HUES6 (cell line): Measurements from ENCODE around the gene TBX1.

ENCODE experiments used
- H3K27ac ChIP-seq: 2 replicates; pipeline ENCODE4 v1.7.0; 2013; ENCODE audit warnings: low read depth, mild to moderate bottlenecking, low read length, inconsistent platforms
- H3K27me3 ChIP-seq: 2 replicates; pipeline ENCODE4 v1.6.1; 2013; ENCODE audit warnings: low read length; ENCODE audit not compliant: control insufficient read depth, insufficient read depth
- H3K36me3 ChIP-seq: 2 replicates; pipeline ENCODE4 v1.6.1; 2013; ENCODE audit warnings: low read length; ENCODE audit not compliant: control insufficient read depth, insufficient read depth
- H3K4me1 ChIP-seq: 2 replicates; pipeline ENCODE4 v1.6.1; 2013; ENCODE audit warnings: low read length; ENCODE audit not compliant: control insufficient read depth, insufficient read depth
- H3K4me3 ChIP-seq: 2 replicates; pipeline ENCODE4 v1.5.1; 2013; ENCODE audit warnings: low read depth, low read length
- H3K9ac ChIP-seq: one replicate; pipeline ENCODE4 v1.6.1; 2013; ENCODE audit warnings: mild to moderate bottlenecking, low read length
- H3K9me3 ChIP-seq: 2 replicates; pipeline ENCODE4 v1.6.1; 2013; ENCODE audit warnings: low read depth, low read length; ENCODE audit not compliant: control insufficient read depth, insufficient read depth

TBX1 gene

DNA sequence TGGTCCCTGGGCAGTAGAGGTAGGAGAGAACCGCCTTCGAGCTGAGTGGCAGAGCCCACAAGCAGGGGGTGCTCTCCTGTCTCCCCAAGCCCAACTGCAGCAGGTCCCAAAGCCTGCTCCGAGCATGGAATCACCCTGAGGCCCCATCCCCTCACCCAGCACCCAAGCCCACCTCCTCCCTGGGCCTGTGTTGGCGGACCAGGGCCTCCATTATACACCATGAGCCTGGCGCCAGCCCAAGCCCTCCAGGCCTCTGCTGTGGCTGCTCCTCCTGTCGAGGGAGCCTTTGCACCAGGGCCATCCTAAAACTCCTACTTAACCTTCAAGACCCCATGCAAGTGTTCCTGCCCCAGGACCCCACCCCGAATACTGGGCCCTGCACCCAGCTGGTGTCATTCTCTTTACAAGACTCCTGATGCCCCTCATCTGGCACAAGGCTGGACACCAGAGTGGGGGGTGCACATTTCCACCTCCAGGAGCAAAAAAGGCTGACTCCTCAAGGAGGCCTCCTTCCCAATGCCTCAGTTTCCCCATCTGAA is 20.6 kb upstream of the TBX1 start:
- no peak overlapping the region for H3K9ac ChIP-seq
- no peak overlapping the region for H3K4me3 ChIP-seq
- no peaks in the 10 kb centered on the region for H3K36me3 ChIP-seq
- no peaks in the 10 kb centered on the region for H3K9me3 ChIP-seq
- H3K27ac ChIP-seq: no peak overlapping the region
- peaks cover 5% of the 10 kb centered on the region; the same call in 1 of the 2 replicates for H3K27me3 ChIP-seq
- H3K4me1 ChIP-seq: peaks cover 6% of the 10 kb centered on the region; the same call in 1 of the 2 replicates

DNA sequence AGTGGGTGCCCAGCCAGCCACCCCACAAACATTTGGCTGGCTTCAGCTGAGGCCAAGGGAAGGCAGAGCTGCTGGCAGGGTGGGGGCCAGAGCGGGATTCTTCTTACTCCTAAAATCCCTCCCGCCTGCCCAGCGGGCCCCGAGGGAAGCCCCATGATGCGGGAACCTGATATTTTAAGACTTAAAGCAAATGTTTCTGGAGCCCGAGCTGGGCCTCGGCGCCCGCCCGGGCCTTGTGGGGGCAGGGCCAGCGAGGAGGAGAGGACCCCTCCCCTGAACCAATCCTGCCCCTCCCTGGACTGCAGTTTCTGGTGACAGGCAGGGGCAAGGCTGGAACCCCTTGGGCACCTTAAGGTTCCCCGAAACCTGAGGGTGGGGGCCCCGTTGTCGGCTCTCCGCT is 20.0 kb upstream of the TBX1 start:
- no peaks in the 10 kb centered on the region for H3K9me3 ChIP-seq
- no peak overlapping the region for H3K9ac ChIP-seq
- H3K4me3 ChIP-seq: no peak overlapping the region
- no peaks in the 10 kb centered on the region for H3K36me3 ChIP-seq
- no peak overlapping the region for H3K27ac ChIP-seq
- peaks cover 12% of the 10 kb centered on the region; the same call in 1 of the 2 replicates for H3K4me1 ChIP-seq
- H3K27me3 ChIP-seq: no peaks in the 10 kb centered on the region

DNA sequence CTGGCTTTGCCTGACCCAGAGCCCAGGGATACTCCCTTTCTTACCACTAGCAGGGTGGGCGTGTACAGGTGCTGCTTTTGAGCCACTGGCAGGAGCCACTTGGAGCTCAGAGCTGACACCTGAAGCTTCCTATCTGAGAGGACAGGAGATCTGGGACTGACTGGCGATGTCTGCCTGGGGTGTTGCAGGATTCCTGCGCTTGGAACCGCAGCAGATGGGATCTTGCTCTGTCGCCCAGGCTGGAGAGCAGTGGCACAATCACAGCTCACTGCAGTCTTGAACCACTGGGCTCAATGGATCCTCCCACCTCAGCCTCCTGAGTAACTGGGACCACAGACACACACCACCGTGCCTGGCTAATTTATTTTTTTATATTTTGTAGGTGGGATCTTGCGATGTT is 19.5 kb upstream of the TBX1 start:
- Histone ChIP-seq H3K9ac (no peak overlapping the region), H3K4me3 (no peak overlapping the region), H3K27me3 (no peaks in the 10 kb centered on the region), H3K9me3 (no peaks in the 10 kb centered on the region), H3K27ac (no peak overlapping the region), H3K36me3 (no peaks in the 10 kb centered on the region), H3K4me1 (peaks cover 16% of the 10 kb centered on the region; the same call in 1 of the 2 replicates)

DNA sequence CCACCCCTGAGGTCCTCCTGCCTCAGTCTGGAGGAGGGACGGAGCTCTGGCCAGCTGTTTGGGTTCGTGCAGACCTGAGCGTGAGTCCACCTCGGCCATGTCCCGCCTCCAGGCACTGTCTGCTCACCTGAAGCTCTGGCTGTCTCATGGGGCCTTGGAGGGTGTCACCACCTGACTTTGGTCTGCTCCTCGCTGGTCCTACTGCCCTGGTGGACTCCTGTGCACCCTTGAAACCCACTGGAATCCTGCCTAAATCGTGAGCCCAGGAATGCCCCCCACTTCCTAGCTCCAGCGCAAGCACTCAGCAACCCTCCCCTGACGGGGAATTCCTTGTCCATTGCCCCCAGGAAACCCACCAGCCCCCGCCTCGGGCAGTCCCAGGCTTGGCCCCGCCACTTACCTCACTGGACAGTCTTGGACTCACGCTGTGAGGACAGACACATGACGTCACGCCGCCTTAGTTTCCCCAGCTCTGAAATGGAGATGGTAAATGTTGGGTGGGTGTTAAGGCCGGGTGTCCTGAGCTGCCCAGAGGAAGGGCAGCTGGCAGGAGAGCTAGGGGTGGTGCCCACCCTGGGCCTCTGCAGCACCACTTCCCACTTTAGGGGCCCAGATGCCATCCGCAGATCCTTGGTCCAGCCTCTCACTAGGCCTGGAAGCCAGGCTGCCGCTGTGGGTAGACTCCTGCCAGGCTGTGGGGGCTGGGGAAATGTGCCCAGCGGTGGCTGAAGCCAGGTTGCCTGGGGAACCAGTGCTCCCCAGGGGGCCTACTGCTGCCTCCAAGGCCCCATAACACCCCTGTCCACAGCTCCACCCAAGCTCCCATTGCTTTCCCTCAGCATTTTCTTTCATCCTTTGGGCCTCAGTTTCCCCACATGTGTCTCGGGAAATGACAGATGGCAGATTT is 18.2 kb upstream of the TBX1 start:
- H3K9ac ChIP-seq: no peak overlapping the region
- H3K36me3 ChIP-seq: no peaks in the 10 kb centered on the region
- peaks cover 22% of the 10 kb centered on the region; the same call in 1 of the 2 replicates for H3K4me1 ChIP-seq
- H3K4me3 ChIP-seq: no peak overlapping the region
- no peaks in the 10 kb centered on the region for H3K27me3 ChIP-seq
- H3K9me3 ChIP-seq: no peaks in the 10 kb centered on the region
- no peak overlapping the region for H3K27ac ChIP-seq

DNA sequence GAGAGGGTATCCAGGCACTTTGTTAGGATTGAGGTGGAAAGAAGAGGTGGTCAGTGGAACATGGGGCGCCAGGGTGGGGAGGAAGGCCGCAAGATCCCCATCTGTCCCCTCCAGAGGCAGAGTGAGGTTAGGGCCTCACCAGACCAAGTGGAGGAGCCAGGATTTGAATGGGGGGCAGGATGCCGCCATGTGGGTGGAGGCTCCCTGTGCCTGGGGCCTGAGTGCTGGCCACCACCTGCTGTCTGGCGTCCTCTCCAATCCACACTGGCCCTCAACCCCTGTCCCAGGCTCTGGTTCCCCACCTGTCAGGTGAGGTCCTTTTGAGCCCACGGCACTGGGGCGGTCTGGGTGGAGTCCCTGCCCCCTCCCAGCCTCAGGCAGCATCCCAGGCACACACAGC is 17.5 kb upstream of the TBX1 start:
- Histone ChIP-seq H3K4me1 (peaks cover 22% of the 10 kb centered on the region; the same call in 1 of the 2 replicates), H3K27me3 (no peaks in the 10 kb centered on the region), H3K9me3 (no peaks in the 10 kb centered on the region), H3K27ac (no peak overlapping the region), H3K9ac (no peak overlapping the region), H3K4me3 (no peak overlapping the region), H3K36me3 (no peaks in the 10 kb centered on the region)

DNA sequence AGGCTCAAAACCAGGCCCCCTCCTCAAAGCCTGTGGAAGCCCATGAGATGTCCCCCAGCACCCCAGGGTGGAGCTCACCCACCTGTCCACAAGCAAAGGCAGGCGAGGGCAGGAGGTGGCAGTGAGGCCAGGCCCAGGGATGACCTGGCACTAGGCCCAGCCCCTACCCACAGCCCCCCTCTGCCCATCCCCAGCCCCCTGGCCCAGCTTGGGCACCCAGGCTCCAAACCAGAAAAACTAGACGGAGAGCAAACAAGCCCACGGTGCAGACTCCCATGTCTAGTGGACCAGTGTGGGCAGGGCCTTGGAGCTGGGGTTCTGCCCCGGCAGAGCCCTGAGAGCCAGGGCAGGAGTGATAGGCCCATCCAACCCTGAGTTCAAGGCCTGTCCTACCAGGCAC is 16.9 kb upstream of the TBX1 start:
- Histone ChIP-seq H3K9me3 (no peaks in the 10 kb centered on the region), H3K4me1 (peaks cover 24% of the 10 kb centered on the region; the same call in 1 of the 2 replicates), H3K27ac (no peak overlapping the region), H3K9ac (no peak overlapping the region), H3K36me3 (no peaks in the 10 kb centered on the region), H3K4me3 (no peak overlapping the region), H3K27me3 (peaks cover 2% of the 10 kb centered on the region; the same call in 1 of the 2 replicates)

DNA sequence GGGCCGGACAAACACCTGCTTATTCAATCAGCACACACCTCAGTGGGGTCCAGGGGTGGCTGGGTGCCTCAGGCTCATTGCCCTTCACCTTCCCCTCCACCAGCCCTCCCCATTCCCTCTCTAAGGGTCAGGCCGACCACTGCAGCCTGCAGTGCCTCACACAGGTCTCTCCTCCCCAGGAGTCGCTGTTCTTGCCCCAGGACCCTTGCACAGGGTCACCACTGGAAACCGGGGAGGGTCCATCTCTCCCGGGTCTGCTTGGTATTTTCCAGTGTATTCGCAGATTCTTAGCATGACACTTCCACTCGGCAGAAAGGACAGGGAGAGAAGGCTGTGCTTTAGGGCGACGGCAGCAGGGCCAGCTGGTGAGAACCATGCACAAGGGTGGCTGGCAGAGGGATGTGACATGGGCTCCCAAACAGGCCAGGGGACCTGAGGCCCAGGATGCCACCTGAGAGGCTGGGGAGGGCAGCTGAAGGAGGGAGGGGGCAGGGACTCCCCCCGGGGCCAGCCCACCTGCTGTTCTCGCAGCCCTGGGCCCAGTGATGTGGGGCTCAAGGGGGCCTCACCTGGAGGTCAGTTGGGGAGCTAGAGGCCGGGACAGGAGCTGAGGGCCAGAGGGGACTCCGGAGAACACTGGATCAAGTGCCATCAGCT is 16.1 kb upstream of the TBX1 start:
- H3K9me3 ChIP-seq: no peaks in the 10 kb centered on the region
- no peak overlapping the region for H3K4me3 ChIP-seq
- H3K36me3 ChIP-seq: no peaks in the 10 kb centered on the region
- H3K27ac ChIP-seq: no peak overlapping the region
- no peak overlapping the region for H3K9ac ChIP-seq
- H3K27me3 ChIP-seq: peaks cover 10% of the 10 kb centered on the region; the same call in 1 of the 2 replicates
- H3K4me1 ChIP-seq: peaks cover 24% of the 10 kb centered on the region; the same call in 1 of the 2 replicates

DNA sequence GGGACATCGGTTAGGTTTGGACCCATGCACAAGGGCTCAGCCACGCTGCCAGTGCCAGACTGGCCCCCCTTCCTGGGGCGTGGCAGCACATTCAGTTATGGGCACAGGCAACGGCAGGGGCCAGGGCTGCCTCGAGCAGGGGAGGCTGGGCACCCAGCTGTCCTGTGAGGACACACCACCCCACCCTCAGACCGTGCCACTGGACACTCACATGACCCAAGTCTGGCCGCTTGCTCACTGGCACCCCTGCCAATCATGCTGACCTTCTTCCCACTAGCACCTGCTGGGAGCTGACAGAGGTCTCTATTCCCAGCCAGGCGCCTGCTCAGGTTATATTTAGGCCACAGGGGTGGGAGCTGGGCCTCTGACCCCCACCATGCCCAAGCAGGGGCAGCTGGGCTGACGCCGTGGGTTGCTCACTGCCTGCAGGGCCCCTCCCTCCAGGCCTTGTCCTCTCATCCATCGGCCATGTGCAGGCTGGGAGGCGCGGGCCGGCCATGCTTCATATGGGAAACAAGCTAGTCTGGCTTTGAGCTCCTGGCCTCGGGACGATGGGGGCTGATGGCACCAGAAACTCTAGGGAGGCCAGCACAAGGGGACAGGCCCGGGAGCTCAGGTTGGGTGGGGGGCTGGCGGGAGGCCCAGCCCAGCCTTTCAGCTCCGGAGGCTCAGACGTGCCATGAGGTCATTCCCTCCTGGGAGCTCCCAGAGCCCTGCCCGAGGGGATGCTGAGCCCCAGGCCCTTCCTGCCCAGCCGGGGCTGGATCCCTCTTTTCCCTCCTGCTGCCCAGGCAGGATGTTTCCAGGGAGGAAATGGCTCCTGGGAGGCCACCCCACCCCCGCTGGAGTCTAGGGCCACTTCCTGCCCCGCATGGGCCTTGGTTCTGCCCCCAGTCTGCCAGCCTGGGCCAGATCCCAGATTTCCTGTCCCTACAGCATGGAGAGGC is 15.2 kb upstream of the TBX1 start:
- Histone ChIP-seq H3K9ac (no peak overlapping the region), H3K9me3 (no peaks in the 10 kb centered on the region), H3K36me3 (no peaks in the 10 kb centered on the region), H3K4me3 (no peak overlapping the region), H3K27ac (no peak overlapping the region), H3K27me3 (peaks cover 10% of the 10 kb centered on the region; the same call in 1 of the 2 replicates), H3K4me1 (peaks cover 26% of the 10 kb centered on the region; the same call in 1 of the 2 replicates)

DNA sequence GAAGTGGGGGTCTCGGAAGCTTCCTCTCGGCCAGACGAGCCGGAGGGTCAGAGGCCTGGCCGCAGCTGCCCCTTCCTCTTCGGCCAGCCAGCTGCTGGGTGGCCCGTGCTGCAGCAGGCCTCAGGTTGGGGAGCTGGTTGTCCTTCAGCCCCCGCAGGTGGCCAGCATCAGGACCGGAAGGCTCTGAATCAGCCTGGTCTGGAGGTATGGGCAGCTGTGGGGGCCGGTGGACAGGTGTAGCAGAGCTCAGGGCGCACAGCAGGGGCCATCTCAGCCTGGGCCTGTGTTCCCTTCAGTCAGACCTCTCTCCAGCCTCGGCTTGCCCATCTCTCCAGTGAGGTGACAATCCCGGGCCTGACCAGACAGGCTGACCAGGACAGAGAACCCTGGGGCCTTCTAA is 13.9 kb upstream of the TBX1 start:
- H3K36me3 ChIP-seq: no peaks in the 10 kb centered on the region
- H3K27me3 ChIP-seq: peaks cover 15% of the 10 kb centered on the region
- H3K4me3 ChIP-seq: no peak overlapping the region
- H3K4me1 ChIP-seq: peaks cover 31% of the 10 kb centered on the region; the same call in 1 of the 2 replicates
- H3K9ac ChIP-seq: no peak overlapping the region
- H3K27ac ChIP-seq: no peak overlapping the region
- H3K9me3 ChIP-seq: no peaks in the 10 kb centered on the region

DNA sequence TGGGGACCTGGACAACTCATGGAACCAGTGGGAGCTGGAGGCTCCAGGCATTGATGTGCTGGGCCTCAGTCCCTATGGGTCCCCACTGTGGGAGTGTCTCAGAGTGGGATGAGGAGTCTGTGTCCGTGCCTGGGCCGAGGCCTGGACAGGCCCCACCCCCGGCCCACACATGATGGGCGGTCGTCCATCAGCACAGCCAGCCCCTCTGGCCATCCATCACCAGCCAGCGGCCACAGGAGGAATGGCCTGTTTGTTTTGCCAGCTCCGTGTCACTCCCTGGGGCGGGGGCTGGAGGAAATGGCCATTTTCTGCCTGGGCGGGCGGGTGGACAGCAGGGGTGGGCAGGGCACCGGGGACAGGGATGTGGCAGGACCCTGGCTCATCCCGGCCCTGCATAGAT is 13.0 kb upstream of the TBX1 start:
- Histone ChIP-seq H3K4me1 (peaks cover 31% of the 10 kb centered on the region; the same call in 1 of the 2 replicates), H3K27ac (no peak overlapping the region), H3K36me3 (no peaks in the 10 kb centered on the region), H3K9me3 (no peaks in the 10 kb centered on the region), H3K27me3 (peaks cover 23% of the 10 kb centered on the region), H3K9ac (no peak overlapping the region), H3K4me3 (no peak overlapping the region)
